KOPT-K1 (cell line): Measurements from ENCODE around the gene BMPR1A.

Source experiments
- H3K27ac ChIP-seq: fragments of 200-600 bp; sonication (generic); 2 replicates; pipeline ENCODE4 v1.5.1; 2016; ENCODE audit warnings: antibody characterized with exemption, mild to moderate bottlenecking, low read depth, low read length; ENCODE audit not compliant: poor library complexity, severe bottlenecking
- H3K36me3 ChIP-seq: fragments of 200-600 bp; sonication (generic); 2 replicates; pipeline ENCODE4 v1.5.1; 2017; ENCODE audit warnings: antibody characterized with exemption, mild to moderate bottlenecking, low read length, moderate library complexity; ENCODE audit not compliant: insufficient read depth
- H3K9me3 ChIP-seq: fragments of 200-600 bp; sonication (generic); 2 replicates; pipeline ENCODE4 v1.5.1; 2017; ENCODE audit warnings: antibody characterized with exemption, low read length, mild to moderate bottlenecking; ENCODE audit not compliant: insufficient read depth, poor library complexity, severe bottlenecking

The BMPR1A gene

DNA sequence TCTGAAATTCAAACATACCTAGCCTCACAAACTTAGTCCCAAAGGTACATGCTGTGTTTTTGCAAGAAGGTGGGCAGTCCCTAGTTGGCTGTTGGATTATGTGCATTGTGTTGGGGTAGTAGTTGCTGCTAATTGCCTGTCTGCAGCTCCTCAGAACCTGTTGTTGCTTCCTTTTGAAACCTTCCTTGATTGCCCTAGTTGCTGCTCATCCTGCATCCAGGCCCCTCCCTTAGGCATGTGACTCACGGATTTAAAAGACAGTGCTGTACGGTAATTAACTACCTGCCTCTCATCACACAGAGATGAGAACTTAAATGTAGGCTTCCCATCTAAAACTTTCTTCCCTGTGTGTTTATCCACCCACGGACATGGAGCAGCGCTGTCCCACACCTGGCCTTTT, 67.7 kb downstream of the BMPR1A start:
- Histone ChIP-seq H3K27ac (no peak overlapping the region), H3K9me3 (no peaks in the 10 kb centered on the region), H3K36me3 (no peaks in the 10 kb centered on the region)

GRCh38 chr10:86825366-86825765, 68.9 kb downstream of the BMPR1A start:
- Histone ChIP-seq H3K9me3 (no peaks in the 10 kb centered on the region), H3K27ac (no peak overlapping the region), H3K36me3 (no peaks in the 10 kb centered on the region)

DNA sequence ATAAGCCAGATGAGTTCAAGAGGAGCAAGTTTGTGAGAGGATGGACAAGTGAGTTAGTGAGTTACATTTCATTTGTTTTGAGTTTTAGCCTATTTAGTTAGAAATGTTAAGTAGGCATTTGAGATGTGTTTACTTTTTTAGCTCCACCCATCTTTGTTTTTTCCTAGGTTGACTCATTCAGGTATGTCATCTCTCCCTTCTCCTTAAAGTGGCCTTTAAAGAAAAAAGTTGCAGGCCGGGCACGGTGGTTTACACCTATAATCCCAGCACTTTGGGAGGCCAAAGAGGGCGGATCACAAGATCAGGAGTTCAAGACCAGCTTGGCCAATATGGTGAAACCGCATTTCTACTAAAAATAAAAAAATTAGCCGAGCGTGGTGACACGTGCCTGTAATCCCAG, 71.2 kb downstream of the BMPR1A start:
- no peak overlapping the region for H3K27ac ChIP-seq

DNA sequence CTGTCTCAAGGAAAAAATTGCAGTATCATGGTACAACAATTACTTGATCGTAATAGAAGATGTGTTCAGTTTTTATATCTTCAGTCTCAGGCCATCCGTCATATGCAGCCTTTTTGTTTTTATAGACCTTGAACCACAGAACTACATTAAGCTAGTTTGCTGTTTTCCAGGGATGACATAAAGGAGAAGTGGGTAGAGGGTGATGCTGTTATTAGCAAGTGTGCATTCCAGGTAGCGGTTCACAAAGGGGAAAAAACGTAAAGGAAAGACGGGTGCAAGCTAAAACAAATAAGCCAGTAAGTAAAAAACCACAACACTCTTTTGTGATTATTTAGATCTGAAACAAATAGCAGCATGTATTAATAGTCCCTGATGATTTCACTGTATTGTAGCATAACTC, 71.7 kb downstream of the BMPR1A start:
- Histone ChIP-seq H3K9me3 (no peaks in the 10 kb centered on the region), H3K36me3 (no peaks in the 10 kb centered on the region), H3K27ac (no peak overlapping the region)

More for the DNA sequence above, 71.2 kb downstream of the BMPR1A start:
- Histone ChIP-seq H3K9me3 (no peaks in the 10 kb centered on the region), H3K36me3 (no peaks in the 10 kb centered on the region)

DNA sequence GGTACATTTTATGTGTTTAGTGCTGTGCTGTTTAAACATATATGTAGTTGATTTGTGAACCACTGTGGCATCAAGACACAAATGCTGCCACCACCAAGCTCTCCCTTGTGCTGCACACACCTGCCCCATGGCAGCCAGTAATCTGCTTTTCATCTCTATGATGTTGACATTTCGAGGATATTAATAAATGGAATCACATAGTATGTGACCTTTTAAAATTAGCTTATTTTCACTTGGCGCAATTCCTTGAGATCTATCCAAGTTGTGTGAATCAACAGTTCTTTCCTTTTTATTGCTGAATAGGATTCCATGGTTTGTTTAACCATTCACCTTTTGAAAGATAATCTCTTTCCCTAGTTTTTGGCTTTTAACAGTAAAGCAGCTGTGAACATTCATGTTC, 73.1 kb downstream of the BMPR1A start:
- H3K36me3 ChIP-seq, result no peaks in the 10 kb centered on the region

DNA sequence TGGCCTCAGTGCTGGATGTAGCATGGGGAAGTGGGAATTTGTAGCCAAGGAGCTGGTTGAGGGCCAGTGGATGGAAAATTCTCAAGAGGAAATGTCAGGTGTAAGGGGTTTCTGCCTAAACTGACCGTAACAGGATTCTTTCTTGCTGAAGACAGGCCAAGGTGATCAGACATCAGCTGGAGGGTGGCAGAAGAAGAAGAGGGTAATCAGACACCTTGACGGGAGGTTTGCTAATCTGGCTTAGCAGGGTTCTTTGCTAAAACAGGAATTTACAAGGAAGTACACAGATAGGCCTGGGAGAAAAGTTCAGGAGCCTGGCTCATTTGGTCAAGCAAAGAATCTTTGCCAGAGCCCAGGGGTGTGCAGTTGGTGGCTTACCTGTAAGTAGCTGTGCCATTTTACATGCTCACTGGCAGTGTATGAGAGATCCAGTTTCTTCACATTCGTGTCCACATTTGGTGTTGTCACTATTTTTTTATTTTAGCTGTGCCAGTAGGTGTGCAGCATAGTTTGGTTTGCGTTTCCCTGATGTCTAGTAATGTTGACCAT, 73.7 kb downstream of the BMPR1A start:
- Histone ChIP-seq H3K36me3 (no peaks in the 10 kb centered on the region), H3K27ac (no peak overlapping the region), H3K9me3 (no peaks in the 10 kb centered on the region)

More for the DNA sequence above, 73.1 kb downstream of the BMPR1A start:
- Histone ChIP-seq H3K27ac (no peak overlapping the region), H3K9me3 (no peaks in the 10 kb centered on the region)

GRCh38 chr10:86833969-86834368, 77.5 kb downstream of the BMPR1A start:
- Histone ChIP-seq H3K27ac (no peak overlapping the region), H3K36me3 (no peaks in the 10 kb centered on the region), H3K9me3 (no peaks in the 10 kb centered on the region)

GRCh38 chr10:86836044-86836443, 79.6 kb downstream of the BMPR1A start:
- Histone ChIP-seq H3K27ac (no peak overlapping the region), H3K9me3 (no peaks in the 10 kb centered on the region), H3K36me3 (peaks cover 9% of the 10 kb centered on the region)

- H3K9me3 ChIP-seq, result no peaks in the 10 kb centered on the region
- H3K27ac ChIP-seq, result no peak overlapping the region
- H3K36me3 ChIP-seq, result peaks cover 21% of the 10 kb centered on the region
Observed at GRCh38 chr10:86837663-86838062, 81.2 kb downstream of the BMPR1A start.

DNA sequence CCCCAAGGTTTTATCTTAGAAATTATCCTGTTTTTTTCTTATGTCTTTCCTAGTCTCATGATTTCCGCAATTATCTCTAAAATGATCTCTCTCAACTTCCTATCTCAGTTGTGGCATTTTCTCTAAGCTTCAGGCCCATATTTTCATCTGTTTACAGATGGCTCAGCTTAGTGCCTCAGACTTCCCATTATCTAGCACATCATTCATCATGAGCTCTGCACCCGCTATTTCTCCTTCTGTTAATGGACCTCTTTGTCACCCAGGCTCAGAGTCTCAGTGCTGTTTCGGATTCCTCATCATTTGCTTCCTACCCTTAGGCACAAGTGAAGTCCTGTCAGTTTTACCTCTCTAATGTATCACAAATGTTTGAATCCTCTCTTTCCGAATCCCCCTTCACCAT, 84.1 kb downstream of the BMPR1A start:
- H3K9me3 ChIP-seq, result no peaks in the 10 kb centered on the region
- H3K27ac ChIP-seq, result no peak overlapping the region
- peaks cover 31% of the 10 kb centered on the region for H3K36me3 ChIP-seq

DNA sequence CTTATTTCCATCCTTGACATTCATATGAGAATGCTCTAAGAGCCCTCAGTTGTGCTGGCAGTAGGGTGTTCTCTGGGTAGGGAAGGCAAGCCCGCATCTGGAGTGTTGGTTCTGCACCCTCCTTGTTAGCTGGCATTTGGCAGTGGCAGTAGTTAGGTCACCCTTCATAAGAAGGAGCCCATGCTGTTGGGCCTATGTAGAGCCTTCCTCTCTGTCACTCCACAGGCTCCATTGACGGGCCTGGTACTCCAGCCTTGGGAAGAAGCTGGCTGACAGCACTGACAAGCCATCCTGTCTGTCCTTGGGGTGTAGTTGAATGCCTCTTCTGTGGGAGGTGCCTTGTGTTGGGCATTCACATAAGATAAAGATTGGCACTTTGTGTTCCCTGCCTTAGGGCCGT, 89.7 kb downstream of the BMPR1A start:
- Histone ChIP-seq H3K9me3 (no peaks in the 10 kb centered on the region), H3K36me3 (peaks cover 25% of the 10 kb centered on the region), H3K27ac (no peak overlapping the region)

GRCh38 chr10:86848747-86849146, 92.3 kb downstream of the BMPR1A start:
- Histone ChIP-seq H3K36me3 (peaks cover 11% of the 10 kb centered on the region), H3K27ac (no peak overlapping the region), H3K9me3 (peaks cover 12% of the 10 kb centered on the region)

DNA sequence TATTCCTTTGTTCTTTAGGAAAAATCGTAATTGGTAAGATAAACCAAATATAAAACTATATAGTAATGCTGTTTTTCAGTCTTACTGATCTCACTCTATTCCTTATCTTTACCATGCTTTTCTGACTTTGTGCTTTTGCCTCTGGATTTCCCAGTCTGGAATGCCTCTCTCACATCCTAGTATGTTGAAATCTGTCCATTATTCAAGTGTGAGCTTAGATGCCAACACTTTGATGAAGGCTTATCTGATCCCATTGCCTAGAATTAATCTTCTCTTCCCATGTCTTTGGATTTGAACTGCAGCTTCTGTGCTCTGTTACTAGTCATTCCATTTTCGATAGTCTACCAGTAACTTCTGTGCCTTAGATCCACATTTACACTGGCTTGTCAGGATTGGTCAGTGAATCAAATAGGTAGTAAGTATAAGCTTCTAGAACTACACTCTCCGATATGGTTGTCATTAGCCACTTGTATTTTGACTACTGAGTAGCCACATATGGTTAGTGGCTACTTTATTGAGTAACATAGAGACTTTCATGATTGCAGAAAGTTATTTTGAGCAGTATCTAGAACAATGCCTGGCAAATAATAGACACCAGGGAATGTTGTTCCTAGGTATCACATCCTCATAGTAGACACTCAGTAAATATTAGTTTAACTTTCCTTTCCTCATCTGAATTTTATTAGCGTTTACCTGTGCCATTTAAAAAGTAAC, 92.9 kb downstream of the BMPR1A start:
- H3K9me3 ChIP-seq, result peaks cover 12% of the 10 kb centered on the region
- H3K36me3 ChIP-seq, result peaks cover 8% of the 10 kb centered on the region
- no peak overlapping the region for H3K27ac ChIP-seq

DNA sequence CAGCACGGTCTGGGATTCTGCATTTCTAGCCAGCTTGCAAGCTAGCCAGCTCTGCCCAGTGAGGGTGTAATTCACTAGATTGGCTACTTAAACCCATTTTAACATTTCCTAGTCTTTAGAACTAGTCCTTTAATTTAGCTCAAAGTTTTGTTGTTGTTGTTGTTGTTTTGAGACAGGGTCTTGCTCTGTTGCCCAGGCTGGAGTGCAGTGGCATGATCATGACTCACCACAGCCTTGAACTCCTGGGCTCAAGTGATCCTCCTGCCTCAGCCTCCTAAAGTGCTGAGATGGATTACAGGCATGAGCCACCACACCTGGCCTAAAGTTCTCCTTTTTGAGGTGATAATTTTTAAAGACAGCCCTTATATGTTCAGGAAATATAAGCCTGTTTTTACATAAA, 94.1 kb downstream of the BMPR1A start:
- Histone ChIP-seq H3K9me3 (peaks cover 12% of the 10 kb centered on the region), H3K27ac (no peak overlapping the region), H3K36me3 (peaks cover 8% of the 10 kb centered on the region)

- Histone ChIP-seq H3K36me3 (peaks cover 8% of the 10 kb centered on the region), H3K27ac (no peak overlapping the region), H3K9me3 (peaks cover 12% of the 10 kb centered on the region)
Observed at GRCh38 chr10:86851328-86852207, 95.1 kb downstream of the BMPR1A start.
